Neural progenitor cell (in vitro differentiated cells): Measurements from ENCODE around the gene ZNF616. TPM values are rescaled to one million over a fixed set of nuclear protein-coding genes. Genes with fewer than 3 reads are reported as not detected.

ENCODE experiments used
- DNase-seq: peaks from one replicate; pipeline ENCODE4 v3.0.0-alpha.2; 2016; ENCODE audit warnings: low spot score
- H2AFZ ChIP-seq: fragments of 200-600 bp; sonication (generic); replicated peaks from 2 replicates; pipeline ENCODE4 v1.6.1; 2016; ENCODE audit warnings: antibody characterized with exemption
- H3F3A ChIP-seq: fragments of 200-600 bp; sonication (generic); 2 replicates; pipeline ENCODE4 v1.6.1; 2016; ENCODE audit warnings: antibody characterized with exemption, low read depth
- H3K27ac ChIP-seq: fragments of 200-600 bp; sonication (generic); 2 replicates; pipeline ENCODE4 v1.5.1; 2016; ENCODE audit warnings: mild to moderate bottlenecking
- H3K27me3 ChIP-seq: fragments of 200-600 bp; sonication (generic); 2 replicates; pipeline ENCODE4 v1.6.1; 2016; ENCODE audit warnings: mild to moderate bottlenecking, moderate library complexity
- H3K36me3 ChIP-seq: fragments of 200-600 bp; sonication (generic); 2 replicates; pipeline ENCODE4 v1.5.1; 2016
- H3K4me1 ChIP-seq: fragments of 200-600 bp; sonication (generic); 2 replicates; pipeline ENCODE4 v1.6.1; 2016; ENCODE audit warnings: mixed run types
- H3K4me2 ChIP-seq: fragments of 200-600 bp; sonication (generic); 2 replicates; pipeline ENCODE4 v1.6.1; 2016
- H3K4me3 ChIP-seq: fragments of 200-600 bp; sonication (generic); 2 replicates; pipeline ENCODE4 v1.5.1; 2016
- H3K79me2 ChIP-seq: fragments of 200-600 bp; sonication (generic); 2 replicates; pipeline ENCODE4 v1.6.1; 2016; ENCODE audit warnings: low read depth
- H3K9ac ChIP-seq: fragments of 200-600 bp; sonication (generic); 2 replicates; pipeline ENCODE4 v1.6.1; 2016
- H3K9me3 ChIP-seq: fragments of 200-600 bp; sonication (generic); 2 replicates; pipeline ENCODE4 v1.5.1; 2016; ENCODE audit warnings: low read depth
- H4K20me1 ChIP-seq: fragments of 200-600 bp; sonication (generic); 2 replicates; pipeline ENCODE4 v1.6.1; 2016; ENCODE audit warnings: low read depth
- H3K27ac Mint-ChIP-seq: 3 replicates; pipeline ENCODE4 v1.8.0; 2021; ENCODE audit warnings: mixed read lengths
- H3K27me3 Mint-ChIP-seq: 2 replicates; pipeline ENCODE4 v1.8.0; 2022; ENCODE audit warnings: low read depth, mild to moderate bottlenecking, inconsistent platforms, moderate library complexity, mixed read lengths; ENCODE audit not compliant: insufficient read depth
- H3K36me3 Mint-ChIP-seq: 3 replicates; pipeline ENCODE4 v1.8.0; 2021; ENCODE audit warnings: mixed read lengths
- H3K4me1 Mint-ChIP-seq: 3 replicates; pipeline ENCODE4 v1.8.0; 2021; ENCODE audit warnings: mixed read lengths
- H3K4me3 Mint-ChIP-seq: 3 replicates; pipeline ENCODE4 v1.8.0; 2021; ENCODE audit warnings: mild to moderate bottlenecking, moderate library complexity, mixed read lengths
- H3K9me3 Mint-ChIP-seq: 3 replicates; pipeline ENCODE4 v1.8.0; 2020; ENCODE audit warnings: mixed read lengths
- EZH2 ChIP-seq: fragments of 200-600 bp; sonication (generic); IDR thresholded peaks from 2 replicates; pipeline ENCODE4 v1.6.1; 2017; ENCODE audit warnings: antibody characterized with exemption, mild to moderate bottlenecking, moderate library complexity
- EZH2phosphoT487 ChIP-seq: fragments of 200-600 bp; sonication (generic); IDR thresholded peaks from 2 replicates; pipeline ENCODE4 v1.6.1; 2017; ENCODE audit warnings: antibody characterized with exemption
- total RNA-seq: library from RNA; depleted of rRNA; stranded (reverse); fragments of >200 nt; gene quantifications from 2 replicates; pipeline ENCODE4 v1.2.3, GENCODE V29; 2015; ENCODE audit warnings: low replicate concordance
- TF ChIP-seq, protein P1 (sequence below): fragments of 200-600 bp; sonication (generic); IDR thresholded peaks from 2 replicates; pipeline ENCODE4 v1.5.1; 2017; ENCODE audit warnings: antibody characterized with exemption, mild to moderate bottlenecking

The ZNF616 gene
- total RNA-seq, 1 donor from 2014 or later: 38.4 TPM

DNA sequence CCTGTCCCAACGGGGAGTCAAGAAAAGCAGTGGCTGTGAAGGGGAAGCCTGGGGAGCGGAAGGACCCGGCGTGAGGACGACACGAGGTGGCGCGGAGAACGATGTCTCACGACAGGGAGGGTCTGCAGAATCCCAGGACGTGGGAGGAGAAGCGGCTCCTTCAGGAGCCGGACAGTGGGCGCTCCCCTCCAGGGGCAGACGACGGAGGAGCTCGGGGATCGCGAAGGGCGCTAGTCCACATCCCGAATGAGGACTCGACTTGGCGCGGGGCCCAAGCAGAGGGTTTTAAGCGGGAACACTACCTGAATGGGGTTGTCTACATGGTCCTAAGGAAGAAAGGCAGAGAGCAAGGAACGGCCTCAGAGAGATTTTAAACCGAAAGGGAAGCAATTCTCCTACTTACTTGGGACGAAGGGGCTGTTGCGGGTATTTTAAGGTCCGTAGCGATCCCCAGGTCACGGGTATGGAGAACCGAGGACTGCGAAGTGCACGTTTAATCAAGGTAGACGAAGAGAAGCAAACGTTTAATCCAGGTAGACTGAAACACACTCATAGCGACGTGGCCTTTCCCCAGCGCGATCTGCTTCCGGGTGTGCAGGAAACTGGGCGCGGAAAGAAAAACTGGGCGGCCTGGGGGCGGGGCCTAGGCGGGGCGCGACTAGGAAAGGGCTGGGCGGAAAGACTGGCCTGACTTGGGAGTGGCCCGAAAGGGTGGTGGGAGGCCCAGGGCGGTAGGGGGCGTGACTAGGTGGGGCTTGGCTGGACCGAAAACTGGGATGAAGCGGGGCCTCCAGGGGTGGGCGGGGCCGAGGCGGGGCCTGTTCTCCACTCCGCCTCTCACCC is 44.3 kb downstream of the ZNF616 start, which contains the start of gene ZNF841:
Gene ZNF841 (minus strand): TSS at position 594 of the 843 bp plus-strand sequence. CDS start 10,964 bp downstream, outside the sequence.
- peak within 1 kb of the TSS; percentile 89 for H2AFZ ChIP-seq
- Mint-ChIP-seq H3K36me3 (peaks cover 28% of the 10 kb centered on the region), H3K9me3 (peaks cover 74% of the 10 kb centered on the region)

DNA sequence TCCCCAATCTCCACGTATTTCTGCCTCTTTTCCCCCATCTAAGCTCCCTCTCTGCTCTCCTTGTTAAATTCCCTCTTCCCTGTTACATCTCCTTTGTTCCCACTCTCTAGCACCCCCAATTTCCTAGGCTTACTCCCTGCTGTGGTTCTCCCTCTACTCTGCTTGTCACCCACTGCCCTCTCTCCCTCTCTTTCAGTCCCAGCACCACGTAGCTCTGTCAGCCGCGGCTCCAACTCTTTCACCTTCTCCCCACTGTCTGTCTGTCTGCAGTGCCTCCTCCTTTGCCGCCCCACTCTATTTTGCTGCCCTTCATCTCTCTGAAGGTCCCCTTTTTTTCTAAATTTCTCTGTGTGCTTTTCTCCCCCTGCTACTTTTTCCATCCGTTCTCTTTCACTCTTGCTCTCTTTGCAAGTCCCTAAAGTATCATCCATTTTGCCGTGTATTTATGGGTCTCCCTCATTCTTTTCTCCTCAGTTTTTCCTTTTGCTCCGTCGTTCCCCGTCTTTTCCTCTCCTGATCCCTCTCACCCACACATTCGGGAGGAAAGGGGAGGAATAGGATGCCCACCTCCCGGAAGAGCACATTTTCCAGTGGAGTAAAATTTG is 45.1 kb downstream of the ZNF616 start:
- H3K4me1 ChIP-seq: peaks cover 3% of the 10 kb centered on the region
- TF ChIP-seq, protein P1, sequence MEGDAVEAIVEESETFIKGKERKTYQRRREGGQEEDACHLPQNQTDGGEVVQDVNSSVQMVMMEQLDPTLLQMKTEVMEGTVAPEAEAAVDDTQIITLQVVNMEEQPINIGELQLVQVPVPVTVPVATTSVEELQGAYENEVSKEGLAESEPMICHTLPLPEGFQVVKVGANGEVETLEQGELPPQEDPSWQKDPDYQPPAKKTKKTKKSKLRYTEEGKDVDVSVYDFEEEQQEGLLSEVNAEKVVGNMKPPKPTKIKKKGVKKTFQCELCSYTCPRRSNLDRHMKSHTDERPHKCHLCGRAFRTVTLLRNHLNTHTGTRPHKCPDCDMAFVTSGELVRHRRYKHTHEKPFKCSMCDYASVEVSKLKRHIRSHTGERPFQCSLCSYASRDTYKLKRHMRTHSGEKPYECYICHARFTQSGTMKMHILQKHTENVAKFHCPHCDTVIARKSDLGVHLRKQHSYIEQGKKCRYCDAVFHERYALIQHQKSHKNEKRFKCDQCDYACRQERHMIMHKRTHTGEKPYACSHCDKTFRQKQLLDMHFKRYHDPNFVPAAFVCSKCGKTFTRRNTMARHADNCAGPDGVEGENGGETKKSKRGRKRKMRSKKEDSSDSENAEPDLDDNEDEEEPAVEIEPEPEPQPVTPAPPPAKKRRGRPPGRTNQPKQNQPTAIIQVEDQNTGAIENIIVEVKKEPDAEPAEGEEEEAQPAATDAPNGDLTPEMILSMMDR: no peak
- TF ChIP-seq EZH2 (no peak), EZH2phosphoT487 (no peak)
- H3K4me2 ChIP-seq: peak overlapping the region; percentile 100
- peak; percentile 1 for DNase-seq
- H3K27me3 ChIP-seq: no peaks in the 10 kb centered on the region
- H3K9ac ChIP-seq: peak overlapping the region; percentile 46
- peak overlapping the region; percentile 33 for H3K27ac Mint-ChIP-seq
- H2AFZ ChIP-seq: no peak overlapping the region
- peaks cover 32% of the 10 kb centered on the region for H3K79me2 ChIP-seq
- no peaks in the 10 kb centered on the region for H3K36me3 ChIP-seq
- peak overlapping the region; percentile 92 for H3K4me3 Mint-ChIP-seq
- peaks cover 2% of the 10 kb centered on the region for H3K27me3 Mint-ChIP-seq
- no peaks in the 10 kb centered on the region for H4K20me1 ChIP-seq
- no peak overlapping the region for H3K27ac ChIP-seq
- peaks cover 75% of the 10 kb centered on the region for H3K9me3 Mint-ChIP-seq
- no peaks in the 10 kb centered on the region for H3K9me3 ChIP-seq
- peaks cover 9% of the 10 kb centered on the region for H3K4me1 Mint-ChIP-seq
- peaks cover 7% of the 10 kb centered on the region for H3F3A ChIP-seq
- H3K36me3 Mint-ChIP-seq: peaks cover 34% of the 10 kb centered on the region
- H3K4me3 ChIP-seq: peak overlapping the region; percentile 70

More for the DNA sequence above, 44.3 kb downstream of the ZNF616 start, which contains the start of gene ZNF841:
- DNase-seq: peak; percentile 93
- peaks cover 9% of the 10 kb centered on the region for H3K4me1 Mint-ChIP-seq
- H3K27ac Mint-ChIP-seq: peak within 1 kb of the TSS; percentile 33
- Histone ChIP-seq H3K9ac (peak within 1 kb of the TSS; percentile 46), H3K27me3 (no peaks in the 10 kb centered on the region), H3K27ac (no peak within 1 kb of the TSS), H3F3A (peaks cover 7% of the 10 kb centered on the region), H3K9me3 (no peaks in the 10 kb centered on the region), H3K4me1 (peaks cover 3% of the 10 kb centered on the region), H3K4me3 (peak within 1 kb of the TSS; percentile 70), H3K79me2 (peaks cover 32% of the 10 kb centered on the region), H3K4me2 (peak within 1 kb of the TSS; percentile 100), H4K20me1 (no peaks in the 10 kb centered on the region), H3K36me3 (no peaks in the 10 kb centered on the region)
- H3K4me3 Mint-ChIP-seq: peak within 1 kb of the TSS; percentile 92
- TF ChIP-seq, protein P1: peak; percentile 17
- TF ChIP-seq EZH2phosphoT487 (no peak), EZH2 (no peak)
- H3K27me3 Mint-ChIP-seq: peaks cover 2% of the 10 kb centered on the region

DNA sequence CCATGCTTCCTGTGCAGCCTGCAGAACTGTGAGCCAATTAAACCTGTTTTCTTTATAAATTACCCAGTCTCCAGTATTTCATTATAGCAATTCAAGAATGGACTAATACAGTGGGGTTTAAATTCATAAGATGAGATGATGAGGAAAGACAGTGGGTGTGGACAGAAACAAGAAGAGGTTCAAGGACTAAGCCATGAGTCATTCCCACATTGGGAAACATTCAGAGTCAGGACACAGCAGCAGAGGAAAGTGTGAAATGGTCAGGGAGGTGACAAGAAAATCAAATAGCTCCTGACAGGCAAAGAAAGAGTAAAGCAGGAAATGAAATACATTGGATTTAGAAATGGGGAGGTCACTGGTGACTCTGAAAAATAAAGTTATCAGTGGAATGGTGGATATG is 53.3 kb downstream of the ZNF616 start:
- peaks cover 81% of the 10 kb centered on the region for H3K36me3 Mint-ChIP-seq

More for the DNA sequence above, 53.3 kb downstream of the ZNF616 start:
- H3K27me3 Mint-ChIP-seq: peaks cover 6% of the 10 kb centered on the region
- H3K9me3 Mint-ChIP-seq: peaks cover 76% of the 10 kb centered on the region
- Histone ChIP-seq H3K4me1 (no peaks in the 10 kb centered on the region), H3K27me3 (no peaks in the 10 kb centered on the region), H3F3A (no peaks in the 10 kb centered on the region), H2AFZ (no peak overlapping the region), H3K4me2 (no peak overlapping the region), H3K4me3 (no peak overlapping the region), H3K9ac (no peak overlapping the region), H3K9me3 (no peaks in the 10 kb centered on the region), H3K79me2 (peaks cover 3% of the 10 kb centered on the region), H3K36me3 (peaks cover 11% of the 10 kb centered on the region), H4K20me1 (no peaks in the 10 kb centered on the region), H3K27ac (no peak overlapping the region)
- TF ChIP-seq, protein P1: no peak
- TF ChIP-seq EZH2 (no peak), EZH2phosphoT487 (no peak)
- no peak overlapping the region for H3K27ac Mint-ChIP-seq
- no peak for DNase-seq
- no peak overlapping the region for H3K4me3 Mint-ChIP-seq
- H3K4me1 Mint-ChIP-seq: no peaks in the 10 kb centered on the region
